H1 (cell line): ENCODE data around the gene DOCK9. TPM values are rescaled to one million over a fixed set of nuclear protein-coding genes. Genes with fewer than 3 reads are reported as not detected.

Experiments used
- CTCF ChIA-PET: fragments of 300-600 bp; sonication (Branson Sonifier 250); formaldehyde crosslinking; loops from one replicate; lab custom pipeline; 2021; ENCODE audit not compliant: partially characterized antibody; lab: Charles Lee
- POLR2A ChIA-PET: fragments of 300-600 bp; sonication (Branson Sonifier 250); formaldehyde crosslinking; loops from one replicate; lab custom pipeline; 2021; ENCODE audit warnings: inconsistent platforms; ENCODE audit not compliant: partially characterized antibody; lab: Charles Lee
- DNase-seq, 2 experiments: peaks; one replicate each; pipeline versions ENCODE4 v3.0.0 to v3.0.0-alpha.2; 2010 to 2022; ENCODE audit warnings: low spot score in 2 of 2, low read depth in 1 of 2, mixed read lengths in 1 of 2
- FAIRE-seq: peaks from 2 replicates; lab custom pipeline; 2011; peaks lifted over from hg19 to GRCh38; lab: Jason Lieb, UNC
- H2AFZ ChIP-seq: 2 replicates; pipeline ENCODE4 v1.8.1; 2012; ENCODE audit warnings: low read length, inconsistent platforms
- H2AK5ac ChIP-seq: 2 replicates; pipeline ENCODE4 v1.6.1; 2013; ENCODE audit warnings: low read depth, low read length
- H2BK120ac ChIP-seq: replicated peaks from 2 replicates; pipeline ENCODE3; 2013; ENCODE audit warnings: low read depth, low read length, inconsistent platforms
- H2BK12ac ChIP-seq: 2 replicates; pipeline ENCODE4 v1.6.1; 2013; ENCODE audit warnings: low read depth, low read length
- H2BK15ac ChIP-seq: 2 replicates; pipeline ENCODE4 v1.6.1; 2013; ENCODE audit warnings: low read length
- H2BK20ac ChIP-seq: 2 replicates; pipeline ENCODE4 v1.6.1; 2013; ENCODE audit warnings: low read length
- H2BK5ac ChIP-seq: 2 replicates; pipeline ENCODE4 v1.6.1; 2013; ENCODE audit warnings: low read depth, low read length
- H3K14ac ChIP-seq: 2 replicates; pipeline ENCODE4 v1.6.1; 2013; ENCODE audit warnings: inconsistent platforms; ENCODE audit not compliant: insufficient read length
- H3K18ac ChIP-seq: 2 replicates; pipeline ENCODE4 v1.6.1; 2013; ENCODE audit warnings: low read length; ENCODE audit errors: extremely low read depth
- H3K23ac ChIP-seq: 2 replicates; pipeline ENCODE4 v1.6.1; 2013; ENCODE audit warnings: inconsistent platforms; ENCODE audit not compliant: insufficient read length
- H3K23me2 ChIP-seq: 2 replicates; pipeline ENCODE4 v1.6.1; 2013; ENCODE audit warnings: low read depth, low read length
- H3K27ac ChIP-seq: 2 replicates; pipeline ENCODE4 v1.6.1; 2011; ENCODE audit warnings: low read depth, low read length, inconsistent platforms
- H3K27me3 ChIP-seq, 4 experiments: replicated peaks in 1 of 4; 1 replicate in 1 of 4; 2 replicates in 3 of 4; pipeline versions ENCODE4 v1.6.1 to v1.8.1; 2011 to 2013; ENCODE audit warnings: low read length in 3 of 4, mild to moderate bottlenecking in 3 of 4, inconsistent platforms in 2 of 4, mixed read lengths in 2 of 4, moderate library complexity in 1 of 4; ENCODE audit not compliant: control insufficient read depth in 3 of 4, insufficient read depth in 3 of 4; ENCODE audit errors: extremely low read depth in 1 of 4
- H3K36me3 ChIP-seq, 4 experiments: 2 replicates each; pipeline versions ENCODE4 v1.6.1 to v1.8.1; 2011 to 2013; ENCODE audit warnings: mild to moderate bottlenecking in 4 of 4, low read length in 3 of 4, moderate library complexity in 2 of 4, control low read depth in 1 of 4, inconsistent platforms in 1 of 4; ENCODE audit not compliant: insufficient read depth in 4 of 4, control insufficient read depth in 2 of 4
- H3K4ac ChIP-seq: replicated peaks from 2 replicates; pipeline ENCODE3; 2013; ENCODE audit warnings: low read length, low read depth, mixed read lengths, inconsistent platforms; ENCODE audit not compliant: insufficient read length
- H3K4me1 ChIP-seq, 4 experiments: replicated peaks in 1 of 4; 1 replicate in 1 of 4; 2 replicates in 3 of 4; pipeline versions ENCODE4 v1.6.1 to v1.8.1; 2011 to 2013; ENCODE audit warnings: low read length in 3 of 4, inconsistent platforms in 2 of 4, mixed read lengths in 1 of 4; ENCODE audit not compliant: insufficient read depth in 4 of 4, control insufficient read depth in 3 of 4
- H3K4me2 ChIP-seq, 2 experiments: 2 replicates each; pipeline versions ENCODE4 v1.6.1 to v1.8.1; 2011 to 2013; ENCODE audit warnings: low read depth in 2 of 2, low read length in 2 of 2, control low read depth in 1 of 2, inconsistent platforms in 1 of 2, mild to moderate bottlenecking in 1 of 2; ENCODE audit not compliant: insufficient read depth in 1 of 2
- H3K4me3 ChIP-seq, 4 experiments: fragments of 200-600, 300-600 bp in 1 of 4; sonication (generic), shearing (Covaris generic), sonication (Bioruptor Twin) in 1 of 4; 2 replicates each; pipeline versions ENCODE4 v1.5.1 to v1.8.1; 2011 to 2016; ENCODE audit warnings: low read length in 4 of 4, low read depth in 3 of 4, control low read depth in 2 of 4, inconsistent platforms in 2 of 4, mild to moderate bottlenecking in 2 of 4, mixed read lengths in 1 of 4, moderate library complexity in 1 of 4; ENCODE audit not compliant: insufficient read depth in 2 of 4; ENCODE audit errors: extremely low read depth in 1 of 4
- H3K56ac ChIP-seq: replicated peaks from 2 replicates; pipeline ENCODE3; 2013; ENCODE audit warnings: low read depth, mild to moderate bottlenecking, mixed read lengths, low read length, inconsistent platforms; ENCODE audit not compliant: insufficient read length
- H3K79me1 ChIP-seq: 2 replicates; pipeline ENCODE4 v1.6.1; 2013; ENCODE audit warnings: low read depth, low read length, control low read depth
- H3K79me2 ChIP-seq, 2 experiments: 2 replicates each; pipeline versions ENCODE4 v1.6.1 to v1.8.1; 2012 to 2013; ENCODE audit warnings: low read length in 2 of 2, mild to moderate bottlenecking in 2 of 2, inconsistent platforms in 1 of 2; ENCODE audit not compliant: insufficient read depth in 2 of 2, control insufficient read depth in 1 of 2
- H3K9ac ChIP-seq, 4 experiments: replicated peaks in 1 of 4; 1 replicate in 1 of 4; 2 replicates in 3 of 4; pipeline versions ENCODE4 v1.6.1 to v1.8.1; 2011 to 2013; ENCODE audit warnings: low read depth in 3 of 4, low read length in 3 of 4, control low read depth in 2 of 4, mild to moderate bottlenecking in 2 of 4, moderate library complexity in 2 of 4, inconsistent platforms in 1 of 4; ENCODE audit errors: extremely low read depth in 1 of 4
- H3K9me3 ChIP-seq, 2 experiments: 2 replicates each; pipeline versions ENCODE4 v1.6.1 to v1.8.1; 2012 to 2013; ENCODE audit warnings: mild to moderate bottlenecking in 2 of 2, moderate library complexity in 2 of 2, control low read depth in 1 of 2, inconsistent platforms in 1 of 2, low read depth in 1 of 2, low read length in 1 of 2, mixed read lengths in 1 of 2; ENCODE audit not compliant: insufficient read depth in 2 of 2
- H4K20me1 ChIP-seq, 2 experiments: replicated peaks in 1 of 2; 2 replicates each; pipeline versions ENCODE3 to v1.8.1; 2011 to 2013; ENCODE audit warnings: inconsistent platforms in 2 of 2, low read length in 2 of 2, mild to moderate bottlenecking in 1 of 2; ENCODE audit not compliant: insufficient read depth in 2 of 2, control insufficient read depth in 1 of 2
- H4K5ac ChIP-seq: 2 replicates; pipeline ENCODE4 v1.6.1; 2013; ENCODE audit warnings: low read length, low read depth, mixed read lengths, inconsistent platforms; ENCODE audit not compliant: insufficient read length
- H4K8ac ChIP-seq: 2 replicates; pipeline ENCODE4 v1.8.0; 2013; ENCODE audit warnings: mild to moderate bottlenecking, moderate library complexity, low read length, inconsistent platforms; ENCODE audit not compliant: insufficient read depth; ENCODE audit errors: extremely low read depth
- H4K91ac ChIP-seq: replicated peaks from 2 replicates; pipeline ENCODE3; 2013; ENCODE audit warnings: low read length, mixed read lengths, inconsistent platforms; ENCODE audit not compliant: insufficient read length
- ASH2L ChIP-seq: fragments of 200-600, 300-600 bp; sonication (generic); IDR thresholded peaks from one replicate; pipeline ENCODE4 v1.7.1; 2017; ENCODE audit warnings: low read length
- CREB1 ChIP-seq: IDR thresholded peaks from 2 replicates; pipeline ENCODE4 v1.6.1; 2012; ENCODE audit warnings: inconsistent platforms
- EZH2 ChIP-seq: fragments of 200-600 bp; sonication (generic); IDR thresholded peaks from 2 replicates; pipeline ENCODE4 v1.7.1; 2012; ENCODE audit warnings: low read depth, mild to moderate bottlenecking, moderate library complexity, low read length, inconsistent platforms; ENCODE audit not compliant: severe bottlenecking
- GABPA ChIP-seq: IDR thresholded peaks from 2 replicates; pipeline ENCODE4 v1.6.1; 2011; ENCODE audit warnings: mild to moderate bottlenecking, low read length, moderate library complexity, borderline replicate concordance; ENCODE audit not compliant: insufficient read depth
- HDAC2 ChIP-seq, 2 experiments: fragments of 300-600 bp in 1 of 2; sonication (generic) in 1 of 2; IDR thresholded peaks; 2 replicates each; pipeline ENCODE4 v1.6.1; 2011 to 2012; ENCODE audit warnings: low read depth in 2 of 2, low read length in 2 of 2, mild to moderate bottlenecking in 2 of 2, moderate library complexity in 2 of 2, borderline replicate concordance in 1 of 2, inconsistent platforms in 1 of 2
- KDM1A ChIP-seq: fragments of 200-600, 300-600 bp; sonication (generic); IDR thresholded peaks from 2 replicates; pipeline ENCODE4 v1.7.1; 2016; ENCODE audit warnings: mild to moderate bottlenecking, low read length, borderline replicate concordance
- POLR2AphosphoS5 ChIP-seq: IDR thresholded peaks from 2 replicates; pipeline ENCODE4 v1.6.1; 2011; ENCODE audit warnings: low read depth, low read length
- RAD21 ChIP-seq, 2 experiments: IDR thresholded peaks in 1 of 2; conservative IDR thresholded peaks in 1 of 2; 2 replicates each; pipeline ENCODE4 v1.6.1; 2011; ENCODE audit warnings: low read depth in 2 of 2, low read length in 2 of 2, improper control_type of control experiment in 1 of 2, inconsistent platforms in 1 of 2, mild to moderate bottlenecking in 1 of 2, moderate library complexity in 1 of 2
- SIX5 ChIP-seq: IDR thresholded peaks from 2 replicates; pipeline ENCODE4 v1.6.1; 2011; ENCODE audit warnings: mild to moderate bottlenecking, low read depth, low read length
- TEAD4 ChIP-seq: IDR thresholded peaks from 2 replicates; pipeline ENCODE4 v1.6.1; 2012; ENCODE audit warnings: low read depth, low read length, inconsistent platforms, mixed read lengths
- YY1 ChIP-seq: IDR thresholded peaks from 2 replicates; pipeline ENCODE4 v1.6.1; 2011; ENCODE audit warnings: low read depth, mild to moderate bottlenecking, low read length
- whole genome bisulfite sequencing, 2 experiments: shearing (Covaris generic) in 1 of 2; methylation state at CpG; one replicate each; pipeline versions ENCODE4 v1.1.6 to v1.1.7; 2013 to 2015; ENCODE audit warnings: low lambda C conversion rate in 2 of 2, mixed read lengths in 2 of 2, inconsistent platforms in 1 of 2, low coverage in 1 of 2, missing lambda C conversion rate in 1 of 2; ENCODE audit not compliant: insufficient replicate concordance in 2 of 2, insufficient coverage in 1 of 2, insufficient read length in 1 of 2; ENCODE audit errors: extremely low coverage in 1 of 2, missing lambda C conversion rate in 1 of 2; 5-methylcytosine and 5-hydroxymethylcytosine counted together
- polyA plus RNA-seq, 7 experiments: library from polyadenylated mRNA; depleted of rRNA in 3 of 7; stranded (reverse) in 5 of 7; unstranded in 2 of 7; fragments of >200 nt in 5 of 7; fragments of 200-250 nt in 2 of 7; gene quantifications; 1 replicate in 5 of 7; 2 replicates in 1 of 7; 4 replicates in 1 of 7; pipeline versions ENCODE4 v1.2.1 to v1.2.3, GENCODE V29; 2011 to 2013; ENCODE audit warnings: missing spikeins in 2 of 7, mixed read lengths in 2 of 7
- total RNA-seq: library from RNA; stranded (reverse); fragmentation: NEBNext Ultra II Directional; extraction: Animal tissue kit (Norgen Biotek cat#: 25700); gene quantifications from 2 replicates; pipeline ENCODE4 v1.2.1, GENCODE V29; 2021
- TF ChIP-seq, protein P1 (sequence below): IDR thresholded peaks from 2 replicates; pipeline ENCODE4 v1.6.1; 2011; ENCODE audit warnings: low read length, improper control_type of control experiment

The DOCK9 gene
- total and polyA plus RNA-seq, 2 of the 8 experiments (the other 6 are each of a cell fraction or from before 2014, with no cell fraction given) = 21.6 to 31.5 TPM

DNA sequence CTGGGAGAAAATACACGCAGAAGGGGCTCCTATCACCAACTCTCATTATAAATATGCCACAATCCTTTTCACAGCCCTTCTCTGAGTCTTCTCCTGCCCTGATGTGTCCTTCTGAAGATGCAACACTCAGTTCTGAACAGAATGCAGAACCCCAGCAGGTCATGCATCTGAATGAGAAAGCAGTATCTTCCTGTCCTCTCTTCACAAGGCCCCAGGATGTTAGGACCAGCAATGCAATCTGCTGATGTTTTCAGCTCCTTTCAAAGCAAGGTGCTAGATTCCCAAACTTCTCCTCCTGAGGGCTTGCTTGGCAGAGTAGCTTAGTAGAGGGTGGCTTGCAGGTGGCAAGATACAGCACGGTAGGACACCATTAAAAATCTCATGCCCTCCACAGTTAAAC is 22.3 kb upstream of the DOCK9 start:
- Histone ChIP-seq H3K14ac (no peak overlapping the region), H2BK12ac (no peak overlapping the region), H3K4me2 (no peak overlapping the region), H2BK15ac (no peak overlapping the region), H3K23me2 (no peaks in the 10 kb centered on the region), H4K5ac (no peak overlapping the region), H3K9ac (no peak overlapping the region), H2AK5ac (no peak overlapping the region), H3K27ac (no peak overlapping the region), H3K4me3 (no peak overlapping the region), H3K23ac (no peak overlapping the region), H3K79me2 (no peaks in the 10 kb centered on the region; a peak in 2 of 4 replicates), H3K4ac (no peak overlapping the region), H3K36me3 (no peaks in the 10 kb centered on the region), H4K8ac (no peak overlapping the region), H2AFZ (no peak overlapping the region), H3K18ac (no peak overlapping the region), H2BK5ac (no peak overlapping the region), H3K4me1 (peaks cover 0 to 12% (median 7%) of the 10 kb centered on the region in 4 experiments; a peak in 4 of 7 replicates), H4K20me1 (no peaks in the 10 kb centered on the region), H3K79me1 (no peaks in the 10 kb centered on the region; the same call in 1 of the 2 replicates), H3K27me3 (no peaks in the 10 kb centered on the region), H4K91ac (no peak overlapping the region), H3K56ac (no peak overlapping the region), H3K9me3 (no peaks in the 10 kb centered on the region), H2BK20ac (no peak overlapping the region), H2BK120ac (no peak overlapping the region)
- CTCF ChIA-PET = interaction anchor here (0.6 to 1.4 kb wide), 8 partner anchors 8 to 399 kb away, joined by 3 to 4 read pairs (median 3); no protein-coding TSS in a partner anchor
- DNase-seq (no peak), FAIRE-seq (no peak)
- no peak for TF ChIP-seq SIX5
- no peak for TF ChIP-seq TEAD4
- no peak for TF ChIP-seq YY1
- TF ChIP-seq POLR2AphosphoS5 = no peak
- TF ChIP-seq EZH2 = no peak
- TF ChIP-seq, protein P1, sequence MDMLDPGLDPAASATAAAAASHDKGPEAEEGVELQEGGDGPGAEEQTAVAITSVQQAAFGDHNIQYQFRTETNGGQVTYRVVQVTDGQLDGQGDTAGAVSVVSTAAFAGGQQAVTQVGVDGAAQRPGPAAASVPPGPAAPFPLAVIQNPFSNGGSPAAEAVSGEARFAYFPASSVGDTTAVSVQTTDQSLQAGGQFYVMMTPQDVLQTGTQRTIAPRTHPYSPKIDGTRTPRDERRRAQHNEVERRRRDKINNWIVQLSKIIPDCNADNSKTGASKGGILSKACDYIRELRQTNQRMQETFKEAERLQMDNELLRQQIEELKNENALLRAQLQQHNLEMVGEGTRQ = no peak
- no peak for TF ChIP-seq ASH2L
- no peak for TF ChIP-seq RAD21 (IDR thresholded peaks at IDR 0.05 in 1 of 2, conservative IDR thresholded peaks at IDR 0.05 in 1 of 2; ENCODE audit: low read depth in 2 of 2, low read length in 2 of 2)
- no peak for TF ChIP-seq KDM1A
- no peak for TF ChIP-seq CREB1
- no peak for TF ChIP-seq GABPA
- no peak for TF ChIP-seq HDAC2 (IDR thresholded peaks at IDR 0.05; ENCODE audit: borderline replicate concordance in 1 of 2, low read depth in 2 of 2, low read length in 2 of 2)
- WGBS, 2 experiments = 79% methylated on average over 2 of the region's 2 CpGs; no CpG with 5 or more reads in 1 of the 2 experiments
- POLR2A ChIA-PET = interaction anchor here (0.9 kb wide), 1 partner anchor 14 kb away, joined by 4 read pairs; no protein-coding TSS in a partner anchor
